HL-60 (cell line): ENCODE measurements around the gene PRICKLE2.

Experiments used
- DNase-seq, 2 experiments: peaks; one replicate each; pipeline ENCODE4 v3.0.0-alpha.2; 2010 to 2020; ENCODE audit warnings: low read depth in 1 of 2, low spot score in 1 of 2
- H3K27ac ChIP-seq: fragments of 250-450 bp; sonication (Bioruptor Pico); replicated peaks from 2 replicates; pipeline ENCODE4 v1.5.1; 2020; ENCODE audit warnings: mild to moderate bottlenecking, moderate library complexity
- H3K27me3 ChIP-seq: fragments of 250-450 bp; sonication (Bioruptor Pico); 2 replicates; pipeline ENCODE4 v1.5.1; 2021; ENCODE audit warnings: mild to moderate bottlenecking, moderate library complexity; ENCODE audit not compliant: insufficient read depth, poor library complexity, severe bottlenecking
- H3K4me3 ChIP-seq: replicated peaks from 2 replicates; pipeline ENCODE4 v1.5.1; 2011; ENCODE audit warnings: mild to moderate bottlenecking, control low read depth, low read length; ENCODE audit not compliant: insufficient read depth
- GABPA ChIP-seq: IDR thresholded peaks from 2 replicates; pipeline ENCODE4 v1.6.1; 2012; ENCODE audit warnings: low read depth
- POLR2AphosphoS5 ChIP-seq: IDR thresholded peaks from 2 replicates; pipeline ENCODE4 v1.6.1; 2012; ENCODE audit warnings: low read depth
- REST ChIP-seq: IDR thresholded peaks from 2 replicates; pipeline ENCODE4 v1.6.1; 2012; ENCODE audit warnings: low read depth; ENCODE audit not compliant: insufficient replicate concordance
- SPI1 ChIP-seq: IDR thresholded peaks from 2 replicates; pipeline ENCODE4 v1.6.1; 2012; ENCODE audit warnings: low read depth, mild to moderate bottlenecking, borderline replicate concordance
- TF ChIP-seq, protein P1 (sequence below): IDR thresholded peaks from one replicate; pipeline ENCODE4 v1.5.1; 2011; ENCODE audit warnings: low read length, control low read depth, inconsistent platforms; ENCODE audit not compliant: insufficient read depth

PRICKLE2 gene

DNA sequence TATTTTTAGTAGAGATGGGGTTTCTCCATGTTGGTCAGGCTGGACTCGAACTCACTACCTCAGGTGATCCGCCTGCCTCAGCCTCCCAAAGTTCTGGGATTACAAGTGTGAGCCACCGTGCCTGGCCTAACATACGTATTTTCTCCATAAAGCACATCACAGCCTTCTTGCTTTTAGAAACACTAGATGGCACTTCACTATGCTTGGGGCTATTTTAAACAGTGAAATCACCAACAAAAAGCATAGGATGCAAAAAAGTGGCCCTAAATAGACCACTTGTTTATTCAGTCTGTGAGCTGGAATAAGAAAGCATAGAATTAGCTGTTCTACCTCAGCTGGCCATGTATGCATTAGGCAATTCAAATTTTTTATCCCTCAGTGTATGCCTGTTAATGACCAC is 46.0 kb downstream of the PRICKLE2 start:
- DNase-seq = no peak
- H3K4me3 ChIP-seq = no peak overlapping the region
- TF ChIP-seq REST (no peak), POLR2AphosphoS5 (no peak), GABPA (no peak), SPI1 (no peak)
- TF ChIP-seq, protein P1, sequence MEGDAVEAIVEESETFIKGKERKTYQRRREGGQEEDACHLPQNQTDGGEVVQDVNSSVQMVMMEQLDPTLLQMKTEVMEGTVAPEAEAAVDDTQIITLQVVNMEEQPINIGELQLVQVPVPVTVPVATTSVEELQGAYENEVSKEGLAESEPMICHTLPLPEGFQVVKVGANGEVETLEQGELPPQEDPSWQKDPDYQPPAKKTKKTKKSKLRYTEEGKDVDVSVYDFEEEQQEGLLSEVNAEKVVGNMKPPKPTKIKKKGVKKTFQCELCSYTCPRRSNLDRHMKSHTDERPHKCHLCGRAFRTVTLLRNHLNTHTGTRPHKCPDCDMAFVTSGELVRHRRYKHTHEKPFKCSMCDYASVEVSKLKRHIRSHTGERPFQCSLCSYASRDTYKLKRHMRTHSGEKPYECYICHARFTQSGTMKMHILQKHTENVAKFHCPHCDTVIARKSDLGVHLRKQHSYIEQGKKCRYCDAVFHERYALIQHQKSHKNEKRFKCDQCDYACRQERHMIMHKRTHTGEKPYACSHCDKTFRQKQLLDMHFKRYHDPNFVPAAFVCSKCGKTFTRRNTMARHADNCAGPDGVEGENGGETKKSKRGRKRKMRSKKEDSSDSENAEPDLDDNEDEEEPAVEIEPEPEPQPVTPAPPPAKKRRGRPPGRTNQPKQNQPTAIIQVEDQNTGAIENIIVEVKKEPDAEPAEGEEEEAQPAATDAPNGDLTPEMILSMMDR = no peak

GRCh38 chr3:64178419-64178818 is 46.8 kb downstream of the PRICKLE2 start:
- no peak for TF ChIP-seq SPI1
- TF ChIP-seq GABPA = no peak
- no peak for TF ChIP-seq REST
- TF ChIP-seq, protein P1 = no peak
- TF ChIP-seq POLR2AphosphoS5 = no peak
- Histone ChIP-seq H3K27ac (no peak overlapping the region), H3K27me3 (peaks cover 2% of the 10 kb centered on the region), H3K4me3 (no peak overlapping the region)
- no peak for DNase-seq

More for the DNA sequence above, 46.0 kb downstream of the PRICKLE2 start:
- no peak overlapping the region for H3K27ac ChIP-seq
- peaks cover 2% of the 10 kb centered on the region for H3K27me3 ChIP-seq

- no peak overlapping the region for H3K4me3 ChIP-seq
- TF ChIP-seq, protein P1 = no peak
- no peak for TF ChIP-seq SPI1
- TF ChIP-seq GABPA = no peak
- TF ChIP-seq POLR2AphosphoS5 = no peak
- TF ChIP-seq REST = no peak
- H3K27me3 ChIP-seq = peaks cover 2% of the 10 kb centered on the region
- no peak for DNase-seq
- no peak overlapping the region for H3K27ac ChIP-seq
Observed at GRCh38 chr3:64176461-64176996, 48.7 kb downstream of the PRICKLE2 start.
